Suppressor macrophage treated with lipopolysaccharide for 1 hour (primary cell): ENCODE data around the gene CCNK.

Experiments
- DNase-seq, 3 donors: peaks; one replicate each; pipeline ENCODE4 v3.0.0-alpha.2; 2020 to 2022

CCNK gene

GRCh38 chr14:99538733-99539132 lies 57.5 kb downstream of the CCNK start:
- no peak for DNase-seq

GRCh38 chr14:99539491-99539890 lies 58.3 kb downstream of the CCNK start:
- no peak for DNase-seq

DNA sequence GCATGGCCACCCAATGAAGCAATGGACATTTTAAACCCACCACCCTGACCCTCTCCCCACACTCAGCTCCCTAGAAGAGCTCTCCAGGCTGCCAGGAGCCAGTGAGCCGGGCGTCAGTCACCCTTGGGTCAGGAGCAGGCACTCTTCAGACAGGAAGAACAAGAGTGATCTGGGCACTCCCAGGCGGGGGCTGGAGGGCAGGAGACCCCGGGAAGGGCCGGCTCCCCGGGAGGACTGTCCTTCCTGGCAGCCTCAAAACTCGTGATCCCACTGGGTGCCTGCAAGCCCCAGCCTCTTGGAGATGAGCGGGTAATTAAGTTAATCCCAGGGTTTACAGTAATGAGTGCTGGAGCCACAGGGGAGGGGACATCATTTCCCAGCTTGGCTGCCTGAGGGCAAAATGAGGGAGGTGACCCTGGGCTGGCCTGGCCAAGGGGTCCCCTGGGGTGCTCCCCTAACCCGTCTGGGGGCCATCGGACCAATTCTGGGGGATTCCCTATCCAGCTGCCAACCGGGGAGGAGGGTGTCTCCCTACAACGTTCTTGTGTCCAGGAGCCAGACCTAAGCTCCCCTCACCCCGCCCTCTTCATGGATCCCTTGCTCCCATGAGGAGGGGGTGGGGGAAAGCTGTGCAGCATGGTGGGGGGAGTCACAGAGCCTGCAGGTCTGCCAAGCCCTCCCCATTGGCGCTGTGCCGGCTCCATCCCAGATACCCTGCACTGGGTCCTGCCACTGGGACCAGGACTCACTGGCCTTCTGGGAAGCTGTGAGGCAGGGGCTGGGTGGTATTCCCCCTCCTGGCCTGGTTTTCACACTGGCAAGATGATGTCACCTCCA lies 59.2 kb downstream of the CCNK start:
- no peak for DNase-seq

- DNase-seq, result no peak
Observed at GRCh38 chr14:99541211-99541610, 60.0 kb downstream of the CCNK start.

GRCh38 chr14:99541677-99542470 lies 60.7 kb downstream of the CCNK start:
- DNase-seq, result no peak

DNA sequence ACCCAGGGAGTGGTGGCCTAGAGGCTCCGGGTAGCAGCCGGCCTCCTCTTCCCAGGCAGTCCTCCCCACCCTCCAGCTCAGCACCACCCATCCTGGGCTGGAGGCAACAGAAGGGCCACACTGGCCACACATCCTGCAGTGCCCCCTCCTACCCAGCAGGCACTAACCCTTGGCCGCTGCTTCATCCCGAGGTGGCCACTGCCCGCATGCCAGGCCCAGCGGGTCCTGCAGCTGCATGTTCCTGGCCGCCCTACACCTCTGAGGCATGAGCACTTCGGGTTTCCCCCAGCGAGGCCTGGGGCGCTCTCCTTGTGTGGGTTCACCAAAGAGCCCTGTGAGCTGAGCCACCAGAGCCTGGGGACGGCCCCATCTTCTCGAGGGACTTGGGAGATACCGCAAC lies 61.4 kb downstream of the CCNK start:
- DNase-seq, result no peak

GRCh38 chr14:99543370-99543769 lies 62.2 kb downstream of the CCNK start:
- DNase-seq, result no peak

- no peak for DNase-seq
Observed at GRCh38 chr14:99543985-99544384, 62.8 kb downstream of the CCNK start.

GRCh38 chr14:99544991-99545390 lies 63.8 kb downstream of the CCNK start:
- no peak for DNase-seq

DNA sequence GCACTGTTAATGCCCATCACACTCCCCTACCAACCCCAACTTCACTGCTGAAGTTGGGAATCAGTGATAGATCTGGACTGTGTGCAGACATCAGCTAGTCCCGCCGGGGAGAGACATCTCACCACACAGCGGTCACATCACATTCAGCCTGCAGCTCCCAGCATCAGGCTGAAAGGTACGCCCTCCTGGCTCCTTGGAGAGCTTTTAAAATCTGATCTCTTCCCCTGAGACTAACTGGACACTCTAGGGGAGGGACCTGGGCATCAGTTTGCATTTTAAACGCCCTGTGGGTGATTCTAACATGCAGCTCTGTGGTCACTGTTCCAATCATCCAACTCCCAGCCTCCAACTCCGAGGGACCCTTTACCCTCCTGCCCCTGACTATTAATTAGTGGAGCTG lies 64.4 kb downstream of the CCNK start:
- DNase-seq, result no peak

- no peak for DNase-seq
Observed at GRCh38 chr14:99546234-99546879, 65.1 kb downstream of the CCNK start.

DNA sequence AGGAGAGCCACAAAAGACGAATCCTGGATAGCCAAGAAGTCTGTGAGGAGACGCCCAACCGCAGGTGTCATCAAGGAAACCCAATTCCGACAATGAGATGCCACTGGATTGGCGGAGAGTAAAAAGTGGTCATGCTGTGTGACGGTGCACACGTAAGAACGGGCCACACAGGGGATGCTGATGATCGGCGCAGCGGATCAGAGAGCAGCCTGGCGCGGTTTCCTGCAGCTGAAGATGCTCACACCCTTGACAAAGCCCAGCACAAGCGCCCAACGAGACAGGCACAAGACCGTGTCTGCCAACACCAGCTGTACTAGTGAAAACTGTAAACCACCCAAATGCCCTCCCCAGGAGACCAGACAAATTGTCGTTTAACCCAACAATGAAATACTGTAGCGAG lies 67.0 kb downstream of the CCNK start:
- no peak for DNase-seq

DNA sequence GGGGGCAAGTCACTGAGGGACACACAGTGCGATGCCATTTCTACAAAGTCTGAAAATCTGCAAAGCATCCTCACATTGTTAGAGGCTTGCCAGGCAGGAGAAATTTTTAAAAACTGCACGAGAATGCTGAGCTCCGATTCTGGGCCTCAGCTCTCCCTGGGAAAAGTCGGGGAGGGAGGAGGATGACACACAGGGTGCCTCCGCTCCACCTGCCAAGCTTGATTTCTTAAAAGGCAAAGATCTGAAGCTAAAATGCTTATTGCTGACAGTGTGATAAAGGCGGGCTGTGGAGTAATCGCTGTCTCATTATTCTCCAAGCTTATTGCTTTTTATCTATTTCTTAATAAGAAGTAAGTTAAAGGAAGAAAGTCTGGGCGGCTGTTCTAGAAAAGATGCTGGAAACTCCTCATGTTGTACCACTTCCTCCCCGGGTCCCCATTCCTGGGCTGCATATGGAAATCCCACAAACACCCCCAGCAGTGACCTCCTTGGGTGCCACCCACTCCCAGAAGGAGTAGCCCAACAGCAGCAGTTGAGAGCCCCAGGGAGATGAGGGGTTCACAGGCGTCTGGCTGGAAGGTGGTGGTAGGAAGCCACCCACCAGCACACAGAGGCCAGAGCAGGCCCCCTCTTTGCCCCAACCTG lies 67.8 kb downstream of the CCNK start:
- peak; percentile 42 to 58 (median 51) for DNase-seq

DNA sequence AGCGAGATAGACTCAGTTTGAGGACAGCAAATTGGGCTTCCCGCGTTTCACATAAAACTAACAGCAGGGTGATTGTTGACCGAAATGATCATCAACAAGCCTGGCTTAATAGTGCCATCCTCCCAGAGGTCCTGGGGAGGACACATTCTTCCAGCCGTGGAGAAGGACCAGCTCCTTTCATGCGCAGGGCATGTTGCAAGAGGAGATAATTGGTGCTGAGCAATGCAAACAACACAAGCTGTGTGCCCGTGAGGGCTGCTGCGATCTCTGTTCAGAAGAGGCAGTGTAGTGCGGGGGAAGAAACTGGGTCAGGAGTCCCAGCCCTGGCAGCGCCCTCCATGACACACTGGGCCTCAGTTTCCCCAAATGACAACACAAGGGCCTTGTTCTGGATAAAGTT lies 68.5 kb downstream of the CCNK start:
- no peak for DNase-seq

DNA sequence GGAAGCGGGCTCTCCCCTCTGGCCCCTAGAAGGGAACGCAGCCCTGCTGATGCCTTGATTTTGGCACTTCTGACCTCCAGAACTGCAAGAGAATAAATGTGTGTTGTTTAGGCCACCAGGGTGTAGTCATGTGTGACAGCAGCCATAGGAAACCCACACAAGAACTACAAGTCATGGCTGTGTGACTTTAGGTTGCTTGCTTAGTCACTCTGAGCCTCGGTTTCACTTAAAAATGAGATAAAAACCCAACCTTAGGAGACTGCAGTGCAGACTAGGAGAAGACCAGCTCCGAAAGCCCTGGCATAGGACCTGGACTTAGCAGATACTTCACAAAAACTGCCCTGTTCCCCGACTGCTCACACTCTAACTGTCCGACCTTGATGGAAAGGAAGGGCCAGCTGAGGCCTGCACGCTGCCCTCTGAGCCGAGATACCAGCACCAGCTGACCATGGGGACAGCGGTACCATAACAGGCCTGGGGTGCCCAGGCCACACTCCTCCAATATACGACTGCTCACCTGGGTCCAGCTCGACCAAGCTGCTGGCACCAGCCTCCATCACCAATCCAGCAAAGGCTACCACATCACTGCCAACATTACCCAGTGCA lies 69.3 kb downstream of the CCNK start:
- no peak for DNase-seq

DNA sequence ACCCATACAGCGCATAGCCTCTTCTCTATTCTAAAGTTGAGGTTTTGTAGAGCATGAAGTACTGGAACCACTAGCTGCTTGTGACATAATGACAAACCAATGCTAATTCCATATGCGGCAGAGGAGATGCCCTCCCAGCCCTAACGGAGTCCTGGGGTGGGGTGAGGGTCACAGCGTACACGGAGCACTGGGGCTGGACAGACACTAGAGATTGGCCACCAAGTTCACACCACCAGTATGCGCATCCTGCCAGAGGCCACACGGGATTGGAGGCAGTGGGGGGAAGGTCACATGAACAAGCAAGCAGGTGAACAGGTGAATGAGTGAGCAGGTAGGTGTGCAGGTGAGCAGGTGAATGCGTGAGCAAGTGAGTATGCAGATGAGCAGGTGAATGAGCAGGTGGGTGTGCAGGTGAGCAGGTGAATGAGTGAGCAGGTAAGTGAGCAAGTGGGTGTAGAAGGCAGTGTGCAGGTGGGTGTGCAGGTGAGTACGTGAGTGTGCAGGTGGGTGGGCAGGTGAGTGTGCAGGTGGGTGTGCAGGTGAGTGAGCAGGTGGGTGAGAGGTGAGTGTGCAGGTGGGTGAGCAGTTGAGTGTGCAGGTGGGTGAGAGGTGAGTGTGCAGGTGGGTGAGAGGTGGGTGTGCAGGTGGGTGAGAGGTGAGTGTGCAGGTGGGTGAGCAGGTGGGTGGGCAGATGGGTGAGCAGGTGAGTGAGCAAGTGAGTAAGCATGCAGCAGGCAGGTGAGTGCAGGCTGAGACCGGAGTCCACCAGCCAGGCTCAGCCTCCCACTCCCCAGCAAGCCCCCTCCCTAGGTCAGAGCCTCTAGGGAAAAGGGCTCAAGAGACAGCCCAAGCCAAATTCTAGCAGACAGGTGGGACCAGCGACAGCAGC lies 70.1 kb downstream of the CCNK start:
- no peak for DNase-seq

- no peak for DNase-seq
Observed at GRCh38 chr14:99552021-99552553, 70.9 kb downstream of the CCNK start.

- no peak for DNase-seq
Observed at GRCh38 chr14:99552572-99553216, 71.5 kb downstream of the CCNK start.

DNA sequence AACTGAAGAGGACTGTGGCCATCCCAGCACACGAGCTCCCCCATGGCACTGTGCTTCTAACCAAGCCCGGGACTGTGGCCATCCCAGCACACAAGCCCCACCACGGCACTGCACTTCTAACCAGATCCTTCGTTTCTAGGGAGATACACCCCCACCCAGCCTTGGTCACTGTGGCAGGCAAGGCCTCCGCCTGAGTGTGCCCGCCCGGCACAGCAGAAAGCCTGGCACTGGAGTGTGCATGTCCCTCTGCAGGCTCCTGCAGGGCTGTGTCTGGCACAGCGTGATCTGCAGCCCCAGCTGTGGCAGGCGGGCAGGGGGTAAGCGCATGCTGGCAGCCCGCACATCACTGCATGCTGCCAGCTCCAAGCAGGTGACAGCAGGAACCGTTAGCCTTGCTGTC lies 73.0 kb downstream of the CCNK start:
- DNase-seq, result no peak

- no peak for DNase-seq
Observed at GRCh38 chr14:99554757-99555531, 73.7 kb downstream of the CCNK start.
